K562 (cell line): ENCODE results near the gene ATXN1. TPM values are rescaled to one million over a fixed set of nuclear protein-coding genes. Genes with fewer than 3 reads are reported as not detected.

Experiments used
- ATAC-seq: fragments of 200-7000 bp; cut with Tn5 transposase; 3 replicates; pipeline ENCODE4 v1.9.1; 2020; ENCODE audit warnings: moderate library complexity
- BruUV-seq: library from RNA; stranded (reverse); fragments of 400-500 nt; replicated peaks from 2 replicates; lab custom pipeline; 2021; lab: Mats Ljungman, UMichigan
- CTCF ChIA-PET: fragments of 300-600 bp; formaldehyde crosslinking; extraction: SDS; loops from one replicate; lab custom pipeline; 2021; ENCODE audit warnings: low intra/inter-chr PET ratio; lab: Yijun Ruan, JAX
- POLR2A ChIA-PET: fragments of 300-600, 350-650 bp; sonication (Branson Sonifier 250); formaldehyde crosslinking; extraction: SDS; loops from one replicate; lab custom pipeline; 2021; ENCODE audit warnings: antibody characterized with exemption, inconsistent platforms; lab: Yijun Ruan, JAX
- DNase-seq, 4 experiments: peaks; one replicate each; pipeline versions ENCODE4 v3.0.0 to v3.0.0-alpha.2; 2011 to 2018; ENCODE audit warnings: low spot score in 3 of 4, mixed read lengths in 3 of 4; ENCODE audit errors: extremely low read depth in 1 of 4
- FAIRE-seq: peaks from 2 replicates; lab custom pipeline; 2011; peaks lifted over from hg19 to GRCh38; lab: Jason Lieb, UNC
- H2AFZ ChIP-seq: 2 replicates; pipeline ENCODE4 v1.6.0; 2011; ENCODE audit warnings: low read depth, low read length, control low read depth, inconsistent platforms
- H3K27ac ChIP-seq: fragments of 200-600 bp; 3 replicates; pipeline ENCODE4 v1.8.0; 2011; ENCODE audit warnings: low read depth, mild to moderate bottlenecking, control low read depth, inconsistent platforms, low read length, moderate library complexity, mixed read lengths; ENCODE audit errors: extremely low read depth
- H3K27me3 ChIP-seq, 2 experiments: fragments of 300-600 bp in 1 of 2; 2 replicates in 1 of 2; 3 replicates in 1 of 2; pipeline versions ENCODE4 v1.6.0 to v1.8.0; 2011; ENCODE audit warnings: inconsistent platforms in 2 of 2, low read length in 2 of 2, mild to moderate bottlenecking in 1 of 2, mixed read lengths in 1 of 2, moderate library complexity in 1 of 2; ENCODE audit not compliant: control insufficient read depth in 2 of 2, insufficient read depth in 2 of 2
- H3K36me3 ChIP-seq: fragments of 300-600 bp; 3 replicates; pipeline ENCODE4 v1.8.0; 2011; ENCODE audit warnings: mild to moderate bottlenecking, low read length, inconsistent platforms; ENCODE audit not compliant: control insufficient read depth, insufficient read depth
- H3K4me1 ChIP-seq, 2 experiments: fragments of 200-600 bp in 1 of 2; replicated peaks in 1 of 2; 2 replicates in 1 of 2; 3 replicates in 1 of 2; pipeline versions ENCODE4 v1.5.1 to v1.8.0; 2011; ENCODE audit warnings: inconsistent platforms in 2 of 2, low read length in 2 of 2, mild to moderate bottlenecking in 1 of 2, mixed read lengths in 1 of 2, moderate library complexity in 1 of 2; ENCODE audit not compliant: control insufficient read depth in 2 of 2, insufficient read depth in 2 of 2
- H3K4me2 ChIP-seq: 2 replicates; pipeline ENCODE4 v1.6.1; 2011; ENCODE audit warnings: low read length, control low read depth, inconsistent platforms, mixed read lengths; ENCODE audit not compliant: insufficient read depth
- H3K4me3 ChIP-seq: fragments of 200-600 bp; sonication (generic), shearing (Covaris generic); 2 replicates; pipeline ENCODE4 v1.5.1; 2016; ENCODE audit warnings: control low read depth, inconsistent platforms
- H3K79me2 ChIP-seq: fragments of 200-600 bp; 3 replicates; pipeline ENCODE4 v1.8.0; 2011; ENCODE audit warnings: low read length, inconsistent platforms; ENCODE audit not compliant: control insufficient read depth, insufficient read depth
- H3K9ac ChIP-seq, 2 experiments: 2 replicates each; pipeline versions ENCODE4 v1.6.0 to v1.6.1; 2011; ENCODE audit warnings: low read depth in 2 of 2, low read length in 2 of 2, control low read depth in 1 of 2, inconsistent platforms in 1 of 2, mild to moderate bottlenecking in 1 of 2, mixed read lengths in 1 of 2; ENCODE audit not compliant: insufficient read depth in 1 of 2
- H3K9me1 ChIP-seq: one replicate; pipeline ENCODE4 v1.6.0; 2011; ENCODE audit warnings: inconsistent platforms, mild to moderate bottlenecking, low read length, moderate library complexity; ENCODE audit not compliant: control insufficient read depth, insufficient read depth
- H3K9me3 ChIP-seq: replicated peaks from 2 replicates; pipeline ENCODE4 v1.5.1; 2011; ENCODE audit warnings: low read depth, low read length, inconsistent platforms; ENCODE audit not compliant: control insufficient read depth, insufficient read depth
- H4K20me1 ChIP-seq: replicated peaks from 2 replicates; pipeline ENCODE4 v1.6.1; 2011; ENCODE audit warnings: low read length, inconsistent platforms, mixed read lengths; ENCODE audit not compliant: control insufficient read depth, insufficient read depth
- BRCA1 ChIP-seq, 2 experiments: fragments of 450-650 bp in 1 of 2; sonication (generic) in 1 of 2; formaldehyde crosslinking in 1 of 2; IDR thresholded peaks; 2 replicates each; pipeline versions ENCODE4 v1.5.0 to v1.6.1; 2017 to 2020; ENCODE audit warnings: mild to moderate bottlenecking in 1 of 2, missing genetic modification reagents in 1 of 2
- CBFB ChIP-seq: sonication (generic); formaldehyde crosslinking; IDR thresholded peaks from 2 replicates; pipeline ENCODE4 v1.4.0; 2020; ENCODE audit warnings: mild to moderate bottlenecking, missing genetic modification reagents
- DMBX1 ChIP-seq: fragments of 250-450 bp; sonication (Bioruptor Pico); IDR thresholded peaks from 2 replicates; pipeline ENCODE4 v1.8.0; 2022; ENCODE audit warnings: inconsistent platforms, mild to moderate bottlenecking, moderate library complexity, borderline replicate concordance
- EHMT2 ChIP-seq: fragments of 450-650 bp; IDR thresholded peaks from 2 replicates; pipeline ENCODE4 v1.6.1; 2018; ENCODE audit warnings: antibody characterized with exemption
- KLF10 ChIP-seq: fragments of 250-450 bp; sonication (Bioruptor Pico); IDR thresholded peaks from 2 replicates; pipeline ENCODE4 v1.6.1; 2021; ENCODE audit warnings: matching md5 sums
- L3MBTL2 ChIP-seq: fragments of 450-650 bp; IDR thresholded peaks from 2 replicates; pipeline ENCODE4 v1.6.1; 2016; ENCODE audit warnings: mild to moderate bottlenecking, moderate library complexity
- MTA3 ChIP-seq: fragments of 450-650 bp; formaldehyde crosslinking; IDR thresholded peaks from 2 replicates; pipeline ENCODE4 v1.6.1; 2017; ENCODE audit warnings: mild to moderate bottlenecking, borderline replicate concordance
- MYNN ChIP-seq, 2 experiments: sonication (generic); formaldehyde crosslinking in 1 of 2; IDR thresholded peaks; 2 replicates each; pipeline versions ENCODE4 v1.5.0 to v1.6.1; 2016 to 2020; ENCODE audit warnings: antibody characterized with exemption in 1 of 2, missing genetic modification reagents in 1 of 2
- NR2C2 ChIP-seq, 2 experiments: fragments of 200-800 bp in 1 of 2; sonication (Bioruptor generic) in 1 of 2; sonication (generic) in 1 of 2; formaldehyde crosslinking in 1 of 2; IDR thresholded peaks; 2 replicates each; pipeline versions ENCODE4 v1.6.1 to v1.8.0; 2016 to 2022; ENCODE audit warnings: mild to moderate bottlenecking in 1 of 2, missing compliant biosample characterization in 1 of 2, missing genetic modification characterization in 1 of 2, missing genetic modification reagents in 1 of 2
- PHF21A ChIP-seq: fragments of 450-650 bp; IDR thresholded peaks from 2 replicates; pipeline ENCODE4 v1.6.1; 2017; ENCODE audit warnings: low read depth, borderline replicate concordance
- TAF7 ChIP-seq: fragments of 450-650 bp; IDR thresholded peaks from 2 replicates; pipeline ENCODE4 v1.6.1; 2016; ENCODE audit warnings: missing genetic modification characterization, missing compliant biosample characterization
- ZFP30 ChIP-seq: fragments of 250-450 bp; sonication (Bioruptor Pico); IDR thresholded peaks from 2 replicates; pipeline ENCODE4 v1.8.0; 2022; ENCODE audit warnings: moderate library complexity, mild to moderate bottlenecking, inconsistent platforms, borderline replicate concordance
- ZNF175 ChIP-seq: fragments of 200-800 bp; sonication (Bioruptor generic); IDR thresholded peaks from 2 replicates; pipeline ENCODE4 v1.6.1; 2016; ENCODE audit warnings: low read depth, mild to moderate bottlenecking, missing genetic modification characterization, missing compliant biosample characterization
- ZNF41 ChIP-seq: fragments of 250-450 bp; sonication (Bioruptor Pico); conservative IDR thresholded peaks from 2 replicates; pipeline ENCODE4 v1.4.0; 2020; ENCODE audit warnings: mild to moderate bottlenecking
- ZNF584 ChIP-seq: fragments of 200-800 bp; sonication (Bioruptor generic); IDR thresholded peaks from 2 replicates; pipeline ENCODE4 v1.6.1; 2016; ENCODE audit warnings: low read depth, mild to moderate bottlenecking, missing genetic modification characterization, missing compliant biosample characterization
- WGBS: fragments of 100-300 bp; shearing (Covaris generic); methylation state at CpG from one replicate; pipeline ENCODE4 v1.1.6; 2016; ENCODE audit warnings: low coverage, mixed read lengths; ENCODE audit not compliant: insufficient coverage; ENCODE audit errors: missing lambda C conversion rate; 5-methylcytosine and 5-hydroxymethylcytosine counted together
- in situ Hi-C: fragments of 300-500 bp; cut with MboI; formaldehyde crosslinking; loops from 4 replicates; pipeline ENCODE4 v1.15.0; 2018; ENCODE audit warnings: inconsistent platforms, mixed read lengths
- intact Hi-C: fragments of 100-400 bp; cut with micrococcal nuclease; formaldehyde crosslinking; loops from 2 replicates; pipeline ENCODE4 v1.14.2; 2022
- polyA plus RNA-seq, 8 experiments: library from polyadenylated mRNA; depleted of rRNA in 4 of 8; stranded (reverse) in 5 of 8; unstranded in 3 of 8; fragments of >200 nt; fragmentation: Nextera tagmentation in 2 of 8; fragmentation: Illumina TruSeq in 1 of 8; extraction: Ambion mirVana in 2 of 8; extraction: Trizol in 1 of 8; gene quantifications; 2 replicates each; pipeline versions ENCODE4 v1.2.1 to v1.2.3, GENCODE V29; 2011 to 2014; ENCODE audit warnings: inconsistent platforms in 1 of 8, missing spikeins in 1 of 8
- total RNA-seq, 7 experiments: library from RNA; depleted of rRNA in 6 of 7; stranded (reverse); fragments of >200 nt in 6 of 7; fragmentation: Illumina TruSeq in 2 of 7; extraction: Trizol in 2 of 7; gene quantifications; 2 replicates each; pipeline versions ENCODE4 v1.2.1 to v1.2.3, GENCODE V29; 2011 to 2021; ENCODE audit warnings: low replicate concordance in 1 of 7
- TF ChIP-seq, protein P1 (sequence below): IDR thresholded peaks from 2 replicates; pipeline ENCODE4 v1.6.1; 2014; ENCODE audit warnings: antibody characterized with exemption
- TF ChIP-seq, protein P2 (sequence below): IDR thresholded peaks from 3 replicates; pipeline ENCODE4 v1.6.1; 2011; ENCODE audit warnings: borderline replicate concordance, mild to moderate bottlenecking; ENCODE audit not compliant: insufficient read length, insufficient read depth

Gene ATXN1
- total and polyA plus RNA-seq, 9 of the 15 experiments (the other 6 are each of a cell fraction or from before 2014, with no cell fraction given): under 0.01 to 1.2 (median 0.58) TPM

DNA sequence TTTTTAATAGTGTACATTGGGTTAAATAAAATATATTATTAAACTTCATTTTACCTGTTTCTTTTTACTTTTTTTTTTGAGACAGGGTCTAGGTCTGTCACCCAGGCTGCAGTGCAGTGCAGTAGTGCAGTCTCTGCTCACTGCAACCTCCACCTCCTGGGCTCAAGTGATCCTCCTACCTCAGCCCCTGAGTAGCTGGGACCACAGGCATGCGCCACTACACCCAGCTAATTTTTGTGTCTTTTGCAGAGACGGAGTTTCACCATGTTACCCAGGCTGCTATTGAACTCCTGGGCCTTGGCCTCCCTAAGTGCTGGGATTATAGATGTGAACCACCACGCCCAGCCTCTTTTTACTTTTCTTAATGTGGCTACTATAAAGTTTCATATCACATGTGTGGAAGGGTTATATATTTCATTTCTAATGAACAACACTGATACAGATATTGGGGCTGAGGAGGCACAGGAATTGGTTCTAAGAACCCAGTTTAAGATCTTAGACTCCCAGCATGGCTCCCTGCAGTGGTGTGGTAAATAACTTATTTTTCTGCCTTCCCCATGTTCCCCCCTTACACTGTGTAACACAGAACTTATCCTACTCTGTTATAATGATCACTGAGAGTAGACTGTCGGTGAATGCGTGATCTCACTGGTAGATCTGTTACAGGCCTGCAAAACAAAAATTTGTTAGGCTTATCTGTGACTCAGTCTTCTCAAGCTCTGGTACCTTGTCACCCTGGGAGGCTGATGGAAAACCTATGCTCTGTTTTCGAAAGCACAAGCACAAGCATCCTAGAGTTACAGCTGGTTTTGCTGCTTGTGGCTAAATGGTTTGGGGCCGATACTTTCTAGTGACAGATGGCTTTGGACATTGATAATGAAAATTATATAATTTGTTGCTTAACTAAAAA, 5.8 kb upstream of the ATXN1 start (continued):
- TF ChIP-seq ZNF175 (CRISPR knock-in tag) (no peak), TAF7 (tag) (no peak), MYNN (IDR thresholded peaks at IDR 0.05) (no peak), MYNN (CRISPR knock-in tag; IDR thresholded peaks at IDR 0.05) (no peak), DMBX1 (CRISPR knock-in tag) (no peak)

DNA sequence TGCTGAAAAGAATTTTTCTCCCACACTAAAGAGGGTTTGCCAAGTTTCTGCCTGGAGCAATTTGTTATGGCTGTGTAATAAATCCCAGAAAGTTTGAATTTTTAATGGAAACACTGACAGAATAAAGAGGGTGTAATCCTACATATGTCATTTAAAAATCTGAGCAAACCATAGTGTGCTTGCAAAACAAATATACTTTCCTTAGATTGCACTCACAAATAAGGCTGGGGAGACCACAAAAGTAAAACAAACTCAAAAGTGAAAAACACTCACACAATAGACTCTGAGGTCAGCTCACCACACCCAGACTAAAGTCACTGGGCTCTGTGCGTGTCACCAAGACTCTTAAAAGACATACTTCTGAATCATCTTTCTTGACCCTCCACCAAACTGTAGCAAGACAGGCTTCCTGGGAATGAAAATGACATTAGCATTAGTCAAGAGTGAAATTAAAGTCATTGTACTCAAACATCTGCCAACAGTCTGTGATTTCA, 4.8 kb upstream of the ATXN1 start:
- Histone ChIP-seq H3K79me2 (no peaks in the 10 kb centered on the region), H4K20me1 (no peaks in the 10 kb centered on the region), H3K4me1 (peaks cover 12 to 18% of the 10 kb centered on the region in 2 experiments; a peak in 4 of 5 replicates), H2AFZ (no peak overlapping the region), H3K27ac (no peak overlapping the region), H3K4me2 (no peak overlapping the region), H3K4me3 (no peak overlapping the region), H3K9me3 (no peaks in the 10 kb centered on the region), H3K9ac (no peak overlapping the region), H3K36me3 (no peaks in the 10 kb centered on the region), H3K27me3 (peaks cover 0 to 10% of the 10 kb centered on the region in 2 experiments; a peak in 2 of 5 replicates), H3K9me1 (no peaks in the 10 kb centered on the region)
- DNase-seq (peak in 1 of 4 experiments; percentile 24), FAIRE-seq (no peak), ATAC-seq (no peak)
- in situ Hi-C loops: loop anchor here (5.0 kb wide), 1 partner anchor 434 kb away; no protein-coding TSS in a partner anchor
- BruUV-seq: no TSS peak
- 13% methylated on average over 1 of the region's 1 CpG for WGBS
- POLR2A ChIA-PET: no interaction called here
- intact Hi-C loops: loop anchor here (10.0 kb wide), 2 partner anchors 199 to 361 kb away; no protein-coding TSS in a partner anchor
- CTCF ChIA-PET: no interaction called here
- TF ChIP-seq PHF21A: no peak
- TF ChIP-seq, protein P1, sequence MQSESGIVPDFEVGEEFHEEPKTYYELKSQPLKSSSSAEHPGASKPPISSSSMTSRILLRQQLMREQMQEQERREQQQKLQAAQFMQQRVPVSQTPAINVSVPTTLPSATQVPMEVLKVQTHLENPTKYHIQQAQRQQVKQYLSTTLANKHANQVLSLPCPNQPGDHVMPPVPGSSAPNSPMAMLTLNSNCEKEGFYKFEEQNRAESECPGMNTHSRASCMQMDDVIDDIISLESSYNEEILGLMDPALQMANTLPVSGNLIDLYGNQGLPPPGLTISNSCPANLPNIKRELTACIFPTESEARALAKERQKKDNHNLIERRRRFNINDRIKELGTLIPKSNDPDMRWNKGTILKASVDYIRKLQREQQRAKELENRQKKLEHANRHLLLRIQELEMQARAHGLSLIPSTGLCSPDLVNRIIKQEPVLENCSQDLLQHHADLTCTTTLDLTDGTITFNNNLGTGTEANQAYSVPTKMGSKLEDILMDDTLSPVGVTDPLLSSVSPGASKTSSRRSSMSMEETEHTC: no peak
- TF ChIP-seq BRCA1 (IDR thresholded peaks at IDR 0.05): no peak
- TF ChIP-seq BRCA1 (CRISPR knock-in tag; IDR thresholded peaks at IDR 0.05): no peak
- no peak for TF ChIP-seq L3MBTL2
- no peak for TF ChIP-seq MTA3
- TF ChIP-seq KLF10 (CRISPR knock-in tag): no peak
- no peak for TF ChIP-seq EHMT2
- no peak for TF ChIP-seq ZNF584 (CRISPR knock-in tag)
- no peak for TF ChIP-seq ZFP30
- TF ChIP-seq, protein P2, sequence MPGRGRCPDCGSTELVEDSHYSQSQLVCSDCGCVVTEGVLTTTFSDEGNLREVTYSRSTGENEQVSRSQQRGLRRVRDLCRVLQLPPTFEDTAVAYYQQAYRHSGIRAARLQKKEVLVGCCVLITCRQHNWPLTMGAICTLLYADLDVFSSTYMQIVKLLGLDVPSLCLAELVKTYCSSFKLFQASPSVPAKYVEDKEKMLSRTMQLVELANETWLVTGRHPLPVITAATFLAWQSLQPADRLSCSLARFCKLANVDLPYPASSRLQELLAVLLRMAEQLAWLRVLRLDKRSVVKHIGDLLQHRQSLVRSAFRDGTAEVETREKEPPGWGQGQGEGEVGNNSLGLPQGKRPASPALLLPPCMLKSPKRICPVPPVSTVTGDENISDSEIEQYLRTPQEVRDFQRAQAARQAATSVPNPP: no peak
- TF ChIP-seq ZNF41: no peak
- no peak for TF ChIP-seq NR2C2 (CRISPR knock-in tag; IDR thresholded peaks at IDR 0.05)
- no peak for TF ChIP-seq NR2C2 (tag; IDR thresholded peaks at IDR 0.05)
- no peak for TF ChIP-seq CBFB (CRISPR knock-in tag)
